Measurements from ENCODE around the gene ST8SIA4. TPM values are rescaled to one million over a fixed set of nuclear protein-coding genes. Genes with fewer than 3 reads are reported as not detected.
A peak's percentile ranks its signal among the peaks of the same experiment; 100 is the strongest.

The ST8SIA4 gene
- total RNA-seq, 4 donors from 2014 or later, result 1.1 to 27.2 (median 3.0) TPM

- no peaks in the 10 kb centered on the region for H3K36me3 ChIP-seq
- H3K4me3 ChIP-seq, result peak overlapping the region in 1 of 4 donors; percentile 24
- H3K4me1 ChIP-seq, result peaks cover 0 to 5% (median 0%) of the 10 kb centered on the region in 4 donors
- H3K9me3 ChIP-seq, result no peaks in the 10 kb centered on the region
- H3K27me3 ChIP-seq, result no peaks in the 10 kb centered on the region
- TF ChIP-seq POLR2A (IDR thresholded peaks at IDR 0.05) (no peak), CTCF (IDR thresholded peaks at IDR 0.05) (no peak)
- DNase-seq, result no peak
- peak overlapping the region in 3 of 4 donors; percentile 20 to 52 (median 28) for H3K27ac ChIP-seq
Observed at GRCh38 chr5:100889896-100890295, 13.2 kb downstream of the ST8SIA4 start.

GRCh38 chr5:100889165-100889743 lies 13.8 kb downstream of the ST8SIA4 start:
- no peaks in the 10 kb centered on the region for H3K27me3 ChIP-seq
- no peak for TF ChIP-seq CTCF (IDR thresholded peaks at IDR 0.05)
- TF ChIP-seq POLR2A (IDR thresholded peaks at IDR 0.05), result no peak
- DNase-seq, result no peak
- H3K4me1 ChIP-seq, result peaks cover 0 to 5% (median 0%) of the 10 kb centered on the region in 4 donors
- H3K4me3 ChIP-seq, result peak overlapping the region in 1 of 4 donors; percentile 8
- H3K36me3 ChIP-seq, result no peaks in the 10 kb centered on the region
- H3K9me3 ChIP-seq, result no peaks in the 10 kb centered on the region
- H3K27ac ChIP-seq, result peak overlapping the region; percentile 15 to 52 (median 24)

GRCh38 chr5:100877274-100877673 lies 25.8 kb downstream of the ST8SIA4 start:
- no peaks in the 10 kb centered on the region for H3K9me3 ChIP-seq
- TF ChIP-seq CTCF (IDR thresholded peaks at IDR 0.05) (no peak), POLR2A (IDR thresholded peaks at IDR 0.05) (no peak)
- DNase-seq, result no peak
- H3K27me3 ChIP-seq, result no peaks in the 10 kb centered on the region
- no peak overlapping the region for H3K4me3 ChIP-seq
- H3K27ac ChIP-seq, result no peak overlapping the region
- no peaks in the 10 kb centered on the region for H3K4me1 ChIP-seq
- no peaks in the 10 kb centered on the region for H3K36me3 ChIP-seq

GRCh38 chr5:100872408-100873190 lies 30.5 kb downstream of the ST8SIA4 start:
- TF ChIP-seq POLR2A (IDR thresholded peaks at IDR 0.05) (no peak), CTCF (IDR thresholded peaks at IDR 0.05) (no peak)
- H3K9me3 ChIP-seq, result no peaks in the 10 kb centered on the region
- no peak overlapping the region for H3K4me3 ChIP-seq
- no peaks in the 10 kb centered on the region for H3K4me1 ChIP-seq
- no peaks in the 10 kb centered on the region for H3K27me3 ChIP-seq
- H3K27ac ChIP-seq, result no peak overlapping the region
- no peak for DNase-seq
- no peaks in the 10 kb centered on the region for H3K36me3 ChIP-seq

GRCh38 chr5:100867039-100867562 lies 36.0 kb downstream of the ST8SIA4 start:
- H3K4me1 ChIP-seq, result no peaks in the 10 kb centered on the region
- TF ChIP-seq CTCF (IDR thresholded peaks at IDR 0.05), result no peak
- no peak for TF ChIP-seq POLR2A (IDR thresholded peaks at IDR 0.05)
- no peak for DNase-seq
- H3K4me3 ChIP-seq, result no peak overlapping the region
- no peak overlapping the region for H3K27ac ChIP-seq
- H3K36me3 ChIP-seq, result no peaks in the 10 kb centered on the region
- no peaks in the 10 kb centered on the region for H3K9me3 ChIP-seq
- H3K27me3 ChIP-seq, result no peaks in the 10 kb centered on the region
